Measurements from ENCODE around the gene SMPX. TPM values are rescaled to one million over a fixed set of nuclear protein-coding genes. Genes with fewer than 3 reads are reported as not detected.

Gene SMPX
- total and polyA plus RNA-seq, 2 experiments from 2014 or later: not detected

GRCh38 chrX:21656587-21657317, 101.2 kb downstream of the SMPX start:
- H3K4me2 ChIP-seq: no peak overlapping the region
- no peaks in the 10 kb centered on the region for H3F3A ChIP-seq (replicated peaks; ENCODE audit: low read depth)
- no peaks in the 10 kb centered on the region; the same call in 1 of the 2 replicates for H3K36me3 ChIP-seq (ENCODE audit: insufficient read depth)
- peaks cover 2% of the 10 kb centered on the region; the same call in 1 of the 3 replicates for H3K36me3 Mint-ChIP-seq (ENCODE audit: low read depth)
- no peak overlapping the region for H3K4me3 ChIP-seq
- peaks cover 3% of the 10 kb centered on the region; the same call in 1 of the 3 replicates for H3K9me3 Mint-ChIP-seq
- no peak overlapping the region for H2AFZ ChIP-seq
- DNase-seq (ENCODE audit: low spot score) (peak; percentile 7), ATAC-seq (no peak)
- peaks cover 4% of the 10 kb centered on the region; the same call in 2 of the 3 replicates for H3K4me1 Mint-ChIP-seq
- no peaks in the 10 kb centered on the region for H4K20me1 ChIP-seq (replicated peaks; ENCODE audit: insufficient read depth)
- no peak overlapping the region for H3K27ac Mint-ChIP-seq
- no peaks in the 10 kb centered on the region for H3K9me2 ChIP-seq (ENCODE audit: insufficient read depth)
- no peaks in the 10 kb centered on the region for H3K79me2 ChIP-seq (replicated peaks; ENCODE audit: insufficient read depth)
- no peak for TF ChIP-seq NANOG (IDR thresholded peaks at IDR 0.05; ENCODE audit: borderline replicate concordance)
- no peak for TF ChIP-seq STAT1 (IDR thresholded peaks at IDR 0.05; ENCODE audit: unreplicated experiment)
- no peak for TF ChIP-seq ZNF462 (CRISPR knock-in tag; IDR thresholded peaks at IDR 0.05)
- no peak for TF ChIP-seq POLR2AphosphoS5 (IDR thresholded peaks at IDR 0.05; ENCODE audit: low read depth)
- no peak for TF ChIP-seq CTCF (conservative IDR thresholded peaks at IDR 0.05; ENCODE audit: low read depth in 2 of 2)
- TF ChIP-seq CREB1 (CRISPR knock-in tag; IDR thresholded peaks at IDR 0.05; ENCODE audit: low read depth): no peak
- no peak for TF ChIP-seq ZNF114 (CRISPR knock-in tag; IDR thresholded peaks at IDR 0.05)
- no peak for TF ChIP-seq REST (IDR thresholded peaks at IDR 0.05; ENCODE audit: unreplicated experiment)
- TF ChIP-seq EZH2phosphoT487 (IDR thresholded peaks at IDR 0.05; ENCODE audit: unreplicated experiment): no peak
- no peak for TF ChIP-seq ETS1 (IDR thresholded peaks at IDR 0.05)
- TF ChIP-seq EZH2 (IDR thresholded peaks at IDR 0.05; ENCODE audit: low read depth, unreplicated experiment): no peak
- no peak for TF ChIP-seq JUNB (IDR thresholded peaks at IDR 0.05; ENCODE audit: unreplicated experiment)
- TF ChIP-seq ZNF331 (CRISPR knock-in tag; IDR thresholded peaks at IDR 0.05; ENCODE audit: low read depth): no peak
- no peaks in the 10 kb centered on the region for H3K4me1 ChIP-seq (ENCODE audit: insufficient read depth)
- no peak overlapping the region for H3K4me3 Mint-ChIP-seq
- H3K27me3 Mint-ChIP-seq (ENCODE audit: insufficient read depth, low read depth, poor library complexity): peaks cover 3% of the 10 kb centered on the region
- H3K27me3 ChIP-seq (ENCODE audit: insufficient read depth): peaks cover 8% of the 10 kb centered on the region; the same call in 1 of the 2 replicates
- no peak overlapping the region for H3K27ac ChIP-seq (ENCODE audit: low read depth)
